ENCODE results near the gene RASA3.
"Not testable (repeated sequence)": the region's sequence is repeated elsewhere in the genome, so short reads cannot be mapped to it uniquely, and the experiment has no call there.

RASA3 gene

GRCh38 chr13:114029866-114030625 is 102.4 kb downstream of the RASA3 start:
- no peak for DNase-seq

- DNase-seq, result no peak
Measured at GRCh38 chr13:114027826-114028225, 104.6 kb downstream of the RASA3 start.

- no peak for DNase-seq
Measured at GRCh38 chr13:114027046-114027715, 105.2 kb downstream of the RASA3 start.

- DNase-seq, result no peak
Measured at GRCh38 chr13:114026481-114026880, 105.9 kb downstream of the RASA3 start.

- no peak for DNase-seq
Measured at GRCh38 chr13:114025714-114026431, 106.5 kb downstream of the RASA3 start.

GRCh38 chr13:114025405-114025713 is 107.1 kb downstream of the RASA3 start:
- no peak for DNase-seq

GRCh38 chr13:114024603-114025404 is 107.6 kb downstream of the RASA3 start:
- no peak for DNase-seq

- no peak for DNase-seq
Measured at GRCh38 chr13:114023716-114024602, 108.5 kb downstream of the RASA3 start.

GRCh38 chr13:114022876-114023275 is 109.5 kb downstream of the RASA3 start:
- DNase-seq, result no peak

- DNase-seq, result no peak
Measured at GRCh38 chr13:114022309-114022669, 110.1 kb downstream of the RASA3 start.

GRCh38 chr13:114021464-114022308 is 110.7 kb downstream of the RASA3 start:
- no peak for DNase-seq

GRCh38 chr13:114020750-114021463 is 111.5 kb downstream of the RASA3 start:
- no peak for DNase-seq

GRCh38 chr13:114020134-114020533 is 112.3 kb downstream of the RASA3 start:
- DNase-seq, result not testable (repeated sequence)

GRCh38 chr13:114019367-114019766 is 113.1 kb downstream of the RASA3 start:
- DNase-seq, result peak; percentile 67

GRCh38 chr13:114018461-114019055 is 113.9 kb downstream of the RASA3 start:
- DNase-seq, result no peak

GRCh38 chr13:114017966-114018365 is 114.5 kb downstream of the RASA3 start:
- no peak for DNase-seq

GRCh38 chr13:114017028-114017630 is 115.3 kb downstream of the RASA3 start:
- no peak for DNase-seq

GRCh38 chr13:114016321-114017027 is 115.9 kb downstream of the RASA3 start:
- no peak for DNase-seq

- DNase-seq, result no peak
Measured at GRCh38 chr13:114015969-114016295, 116.5 kb downstream of the RASA3 start.

Measured in activated T-cell treated with anti-CD3 and anti-CD28 coated beads, Interleukin-2, amount 50 U/mL, for 1 hour (primary cell).